Breast epithelium (tissue), 4 donors: ENCODE results near the gene MAPRE3. TPM values are rescaled to one million over a fixed set of nuclear protein-coding genes. Genes with fewer than 3 reads are reported as not detected.

Source experiments
- DNase-seq, 2 donors: peaks; one replicate each; pipeline ENCODE4 v3.0.0-alpha.2; 2019; ENCODE audit warnings: low spot score in 2 of 2
- H3K27ac ChIP-seq, 2 donors: fragments of 200-600 bp; sonication (generic) in 1 of 2; one replicate each; pipeline ENCODE4 v1.5.1; 2016 to 2019; ENCODE audit warnings: mild to moderate bottlenecking in 1 of 2
- H3K27me3 ChIP-seq, 2 donors: fragments of 200-600 bp; sonication (generic) in 1 of 2; one replicate each; pipeline versions ENCODE4 v1.5.1 to v1.6.0; 2017 to 2019; ENCODE audit warnings: control low read depth in 1 of 2, mild to moderate bottlenecking in 1 of 2
- H3K36me3 ChIP-seq: fragments of 200-600 bp; one replicate; pipeline ENCODE4 v1.5.1; 2019
- H3K4me1 ChIP-seq, 2 donors: fragments of 200-600 bp; sonication (generic); one replicate each; pipeline ENCODE4 v1.5.1; 2016 to 2019; ENCODE audit warnings: control low read depth in 1 of 2
- H3K4me3 ChIP-seq, 3 donors: fragments of 200-600 bp; sonication (generic); 1 replicate in 2 of 3; 2 replicates in 1 of 3; pipeline ENCODE4 v1.5.1; 2016 to 2019; ENCODE audit warnings: mild to moderate bottlenecking in 3 of 3, moderate library complexity in 2 of 3
- H3K9me3 ChIP-seq, 2 donors: fragments of 200-600 bp; sonication (generic) in 1 of 2; one replicate each; pipeline ENCODE4 v1.5.1; 2016 to 2019; ENCODE audit warnings: control low read depth in 1 of 2
- CTCF ChIP-seq, 3 donors: fragments of 450-650 bp; IDR thresholded peaks; one replicate each; pipeline ENCODE4 v1.5.1; 2016 to 2017; ENCODE audit warnings: antibody characterized with exemption in 3 of 3, mild to moderate bottlenecking in 3 of 3, moderate library complexity in 3 of 3
- POLR2A ChIP-seq: fragments of 450-650 bp; IDR thresholded peaks from one replicate; pipeline ENCODE4 v1.6.1; 2016; ENCODE audit warnings: antibody characterized with exemption, mild to moderate bottlenecking, moderate library complexity
- POLR2AphosphoS5 ChIP-seq, 3 donors: sonication (generic); formaldehyde crosslinking; IDR thresholded peaks; one replicate each; pipeline ENCODE4 v1.6.1; 2017; ENCODE audit warnings: antibody characterized with exemption in 3 of 3
- intact Hi-C: fragments of 100-400 bp; cut with DNase I; formaldehyde crosslinking; loops from one replicate; pipeline ENCODE4 v1.15.1; 2023; ENCODE audit warnings: low total_unique reads
- total RNA-seq, 3 donors: library from RNA; depleted of rRNA; stranded (reverse); fragments of >200 nt; gene quantifications; one replicate each; pipeline ENCODE4 v1.1.0, GENCODE V29; 2016

Gene MAPRE3
- total RNA-seq, 3 donors from 2014 or later, result 10.6 to 21.3 (median 19.9) TPM

GRCh38 chr2:27009716-27010115 is 39.3 kb downstream of the MAPRE3 start:
- intact Hi-C loops, result loop anchor here (5.0 to 10.0 kb wide), 2 partner anchors 45 to 692 kb away; no protein-coding TSS in a partner anchor

GRCh38 chr2:27010139-27010538 is 39.7 kb downstream of the MAPRE3 start:
- no peak for DNase-seq
- intact Hi-C loops, result loop anchor here (5.0 to 10.0 kb wide), 2 partner anchors 45 to 693 kb away; no protein-coding TSS in a partner anchor
- Histone ChIP-seq H3K4me3 (no peak overlapping the region), H3K36me3 (no peaks in the 10 kb centered on the region), H3K9me3 (no peaks in the 10 kb centered on the region), H3K4me1 (no peaks in the 10 kb centered on the region), H3K27ac (no peak overlapping the region), H3K27me3 (no peaks in the 10 kb centered on the region)
- TF ChIP-seq CTCF (IDR thresholded peaks at IDR 0.05) (no peak), POLR2A (no peak), POLR2AphosphoS5 (IDR thresholded peaks at IDR 0.05) (no peak)

More at GRCh38 chr2:27009716-27010115, 39.3 kb downstream of the MAPRE3 start:
- Histone ChIP-seq H3K9me3 (no peaks in the 10 kb centered on the region), H3K36me3 (no peaks in the 10 kb centered on the region), H3K27ac (no peak overlapping the region), H3K4me1 (no peaks in the 10 kb centered on the region), H3K4me3 (no peak overlapping the region), H3K27me3 (no peaks in the 10 kb centered on the region)
- no peak for DNase-seq
- TF ChIP-seq CTCF (IDR thresholded peaks at IDR 0.05) (no peak), POLR2A (no peak), POLR2AphosphoS5 (IDR thresholded peaks at IDR 0.05) (no peak)

DNA sequence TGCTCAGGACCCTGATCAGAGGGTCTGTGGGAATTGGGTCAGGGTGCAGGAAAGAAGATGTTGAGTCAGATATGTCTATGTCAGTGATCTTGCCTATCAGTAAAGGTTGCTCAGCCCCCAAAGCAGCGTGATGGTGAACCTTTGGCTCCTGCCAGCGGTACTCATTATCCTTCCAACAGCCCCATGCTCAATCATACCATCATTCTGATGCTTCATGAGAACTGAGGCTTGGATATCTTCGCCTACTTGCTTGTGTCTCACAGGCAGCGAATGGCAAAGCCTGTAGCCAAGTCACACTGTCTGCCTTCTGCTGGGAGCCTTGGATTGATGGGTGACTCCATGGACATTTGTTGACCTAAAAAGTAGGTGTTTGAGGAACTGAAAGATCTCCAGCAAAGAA is 43.3 kb downstream of the MAPRE3 start:
- no peak for DNase-seq
- Histone ChIP-seq H3K27me3 (no peaks in the 10 kb centered on the region), H3K4me3 (no peak overlapping the region), H3K36me3 (no peaks in the 10 kb centered on the region), H3K9me3 (no peaks in the 10 kb centered on the region), H3K27ac (peak overlapping the region in 1 of 2 donors; percentile 25), H3K4me1 (no peaks in the 10 kb centered on the region)
- intact Hi-C loops, result loop anchor here (5.0 to 10.0 kb wide), 2 partner anchors 49 to 696 kb away; no protein-coding TSS in a partner anchor
- TF ChIP-seq POLR2A, result no peak
- TF ChIP-seq CTCF (IDR thresholded peaks at IDR 0.05), result no peak
- TF ChIP-seq POLR2AphosphoS5 (IDR thresholded peaks at IDR 0.05), result no peak

GRCh38 chr2:27014771-27015433 is 44.5 kb downstream of the MAPRE3 start:
- TF ChIP-seq POLR2A (no peak), POLR2AphosphoS5 (IDR thresholded peaks at IDR 0.05) (no peak), CTCF (IDR thresholded peaks at IDR 0.05) (no peak)
- peaks cover 0 to 2% of the 10 kb centered on the region in 2 donors for H3K4me1 ChIP-seq
- H3K27me3 ChIP-seq, result no peaks in the 10 kb centered on the region
- H3K4me3 ChIP-seq, result no peak overlapping the region
- intact Hi-C loops, result loop anchor here (5.0 to 10.0 kb wide), 2 partner anchors 50 to 698 kb away; no protein-coding TSS in a partner anchor
- H3K27ac ChIP-seq, result peak overlapping the region in 1 of 2 donors; percentile 66
- no peaks in the 10 kb centered on the region for H3K36me3 ChIP-seq
- H3K9me3 ChIP-seq, result no peaks in the 10 kb centered on the region
- no peak for DNase-seq

DNA sequence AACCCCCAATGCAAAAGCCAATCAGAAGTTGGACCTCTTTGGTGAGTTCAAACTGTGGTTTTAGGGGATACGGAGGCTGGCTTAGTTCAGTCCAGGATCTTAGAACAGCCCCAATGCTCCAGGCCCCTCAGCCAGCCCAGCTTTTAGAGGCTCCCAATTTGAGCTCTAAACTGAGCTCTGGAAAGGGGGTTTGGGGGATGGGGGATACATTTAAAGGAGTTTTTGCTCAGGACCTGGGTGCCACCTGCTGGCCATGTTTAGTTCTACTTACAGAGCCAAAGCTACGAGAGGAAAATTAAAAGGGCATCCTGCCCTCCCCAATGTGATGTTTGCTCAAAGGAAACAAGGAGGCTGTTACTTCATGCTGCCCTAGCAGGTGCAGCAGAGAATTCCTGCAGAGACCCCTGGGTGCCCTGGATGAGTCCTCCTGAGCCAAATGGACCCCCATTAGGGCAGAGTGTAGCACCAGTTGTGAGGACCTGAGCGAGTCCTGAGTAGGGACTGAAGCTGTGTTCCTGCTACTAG is 46.4 kb downstream of the MAPRE3 start:
- peak overlapping the region in 1 of 2 donors; percentile 43 for H3K27ac ChIP-seq
- H3K27me3 ChIP-seq, result no peaks in the 10 kb centered on the region
- TF ChIP-seq CTCF (IDR thresholded peaks at IDR 0.05), result peak; percentile 42 to 78 (median 69)
- no peak for TF ChIP-seq POLR2AphosphoS5 (IDR thresholded peaks at IDR 0.05)
- H3K36me3 ChIP-seq, result no peaks in the 10 kb centered on the region
- H3K4me3 ChIP-seq, result no peak overlapping the region
- intact Hi-C loops, result loop anchor here (10.0 kb wide), 1 partner anchor 52 kb away; no protein-coding TSS in a partner anchor
- peaks cover 0 to 14% of the 10 kb centered on the region in 2 donors for H3K4me1 ChIP-seq
- no peaks in the 10 kb centered on the region for H3K9me3 ChIP-seq
- DNase-seq, result no peak
